Activated CD8-positive, alpha-beta memory T cell treated with anti-CD3 and anti-CD28 coated beads, Interleukin-2, amount 10 ng/mL, durations not matched to agents 7 days and 5 days (primary cell): ENCODE data around the gene STX5. TPM values are rescaled to one million over a fixed set of nuclear protein-coding genes. Genes with fewer than 3 reads are reported as not detected.
"Not testable (repeated sequence)": the region's sequence is repeated elsewhere in the genome, so short reads cannot be mapped to it uniquely, and the experiment has no call there.

ENCODE experiments used
- ATAC-seq: fragments of 150-1000 bp; cut with Tn5 transposase; one replicate; pipeline ENCODE4 v1.10.0; 2021; ENCODE audit warnings: moderate library complexity
- CTCF ChIA-PET: fragments of 350-600 bp; sonication (Branson Sonifier 250); formaldehyde crosslinking; loops from one replicate; lab custom pipeline; 2021; ENCODE audit warnings: antibody characterized with exemption; lab: Charles Lee
- DNase-seq: peaks from one replicate; pipeline ENCODE4 v3.0.0-alpha.2; 2020
- H3K27ac Mint-ChIP-seq: one replicate; pipeline ENCODE4 v1.8.0; 2021; ENCODE audit warnings: mild to moderate bottlenecking, mixed read lengths
- H3K27me3 Mint-ChIP-seq: one replicate; pipeline ENCODE4 v1.8.0; 2021; ENCODE audit warnings: mixed read lengths
- H3K36me3 Mint-ChIP-seq: one replicate; pipeline ENCODE4 v1.8.0; 2021; ENCODE audit warnings: mild to moderate bottlenecking, mixed read lengths
- H3K4me1 Mint-ChIP-seq: one replicate; pipeline ENCODE4 v1.8.0; 2021; ENCODE audit warnings: mixed read lengths
- H3K4me3 Mint-ChIP-seq: one replicate; pipeline ENCODE4 v1.8.0; 2021; ENCODE audit warnings: mild to moderate bottlenecking, moderate library complexity, mixed read lengths
- H3K9me3 Mint-ChIP-seq: one replicate; pipeline ENCODE4 v1.8.0; 2022; ENCODE audit warnings: low read depth, mixed read lengths
- total RNA-seq, 2 experiments: library from RNA; stranded (reverse); gene quantifications; one replicate each; pipeline ENCODE4 v1.2.3, GENCODE V29; 2021

The STX5 gene
- total RNA-seq, 2 experiments from 2014 or later = 30.8 to 38.4 TPM

- Mint-ChIP-seq H3K27ac (peak overlapping the region; percentile 83), H3K36me3 (peaks cover 6% of the 10 kb centered on the region), H3K27me3 (peaks cover under 1% of the 10 kb centered on the region), H3K4me3 (no peak overlapping the region), H3K4me1 (peaks cover 59% of the 10 kb centered on the region), H3K9me3 (no peaks in the 10 kb centered on the region)
- DNase-seq = peak; percentile 51
- CTCF ChIA-PET = interaction anchor here (0.8 to 4.1 kb wide), 19 partner anchors 9 to 436 kb away, joined by 3 to 74 read pairs (median 4); partner anchors contain the start of genes C11orf98, CSKMT, HNRNPUL2 and LBHD1
- peak; percentile 41 for ATAC-seq
Observed at GRCh38 chr11:62860835-62861563, 29.1 kb upstream of the STX5 start.

- H3K27me3 Mint-ChIP-seq = not testable (repeated sequence)
Observed at GRCh38 chr11:62859281-62859703, 27.4 kb upstream of the STX5 start.

GRCh38 chr11:62858201-62858600, 26.4 kb upstream of the STX5 start:
- peaks cover 3% of the 10 kb centered on the region for H3K27me3 Mint-ChIP-seq
- peaks cover 34% of the 10 kb centered on the region for H3K36me3 Mint-ChIP-seq
- CTCF ChIA-PET = interaction anchor here (1.1 to 3.8 kb wide), 6 partner anchors 17 to 316 kb away, joined by 3 to 57 read pairs (median 10); partner anchors contain the start of genes SLC3A2, TMEM179B and WDR74
- H3K4me3 Mint-ChIP-seq = peak overlapping the region; percentile 93
- no peaks in the 10 kb centered on the region for H3K9me3 Mint-ChIP-seq
- no peak for DNase-seq
- peak overlapping the region; percentile 91 for H3K27ac Mint-ChIP-seq
- peaks cover 68% of the 10 kb centered on the region for H3K4me1 Mint-ChIP-seq
- ATAC-seq = no peak

More at GRCh38 chr11:62859281-62859703, 27.4 kb upstream of the STX5 start:
- H3K4me1 Mint-ChIP-seq = peaks cover 64% of the 10 kb centered on the region
- H3K9me3 Mint-ChIP-seq, DNase-seq, ATAC-seq, CTCF ChIA-PET, H3K4me3 Mint-ChIP-seq, H3K27ac Mint-ChIP-seq: not testable (repeated sequence)
- peaks cover 23% of the 10 kb centered on the region for H3K36me3 Mint-ChIP-seq

- ATAC-seq (no peak), DNase-seq (no peak)
- no peaks in the 10 kb centered on the region for H3K9me3 Mint-ChIP-seq
- peaks cover 3% of the 10 kb centered on the region for H3K27me3 Mint-ChIP-seq
- H3K36me3 Mint-ChIP-seq = peaks cover 40% of the 10 kb centered on the region
- CTCF ChIA-PET = interaction anchor here (1.1 to 3.8 kb wide), 6 partner anchors 17 to 315 kb away, joined by 3 to 57 read pairs (median 10); partner anchors contain the start of genes SLC3A2, TMEM179B and WDR74
- H3K4me3 Mint-ChIP-seq = peak overlapping the region; percentile 93
- H3K27ac Mint-ChIP-seq = peak overlapping the region; percentile 91
- H3K4me1 Mint-ChIP-seq = peaks cover 71% of the 10 kb centered on the region
Observed at GRCh38 chr11:62857541-62857982, 25.7 kb upstream of the STX5 start.

- H3K27me3 Mint-ChIP-seq = peaks cover 3% of the 10 kb centered on the region
- CTCF ChIA-PET = interaction anchor here (0.6 to 3.8 kb wide), 15 partner anchors 9 to 311 kb away, joined by 3 to 57 read pairs (median 4); partner anchors contain the start of genes NXF1, SLC3A2, TMEM179B and TUT1
- peaks cover 72% of the 10 kb centered on the region for H3K4me1 Mint-ChIP-seq
- no peak for ATAC-seq
- peak overlapping the region; percentile 91 for H3K27ac Mint-ChIP-seq
- peaks cover 51% of the 10 kb centered on the region for H3K36me3 Mint-ChIP-seq
- no peaks in the 10 kb centered on the region for H3K9me3 Mint-ChIP-seq
- H3K4me3 Mint-ChIP-seq = peak overlapping the region; percentile 93
- DNase-seq = no peak
Observed at GRCh38 chr11:62856333-62856895, 24.6 kb upstream of the STX5 start.

GRCh38 chr11:62855571-62856332, 23.9 kb upstream of the STX5 start:
- peaks cover 68% of the 10 kb centered on the region for H3K4me1 Mint-ChIP-seq

GRCh38 chr11:62854825-62855570, 23.1 kb upstream of the STX5 start:
- H3K27ac Mint-ChIP-seq = peak overlapping the region; percentile 91
- no peaks in the 10 kb centered on the region for H3K9me3 Mint-ChIP-seq
- CTCF ChIA-PET = interaction anchor here (0.8 to 3.8 kb wide), 14 partner anchors 10 to 487 kb away, joined by 3 to 57 read pairs (median 6); partner anchors contain the start of genes SLC3A2, TMEM179B and TUT1
- DNase-seq (no peak), ATAC-seq (no peak)
- peak overlapping the region; percentile 93 for H3K4me3 Mint-ChIP-seq
- peaks cover 63% of the 10 kb centered on the region for H3K4me1 Mint-ChIP-seq
- H3K36me3 Mint-ChIP-seq = peaks cover 51% of the 10 kb centered on the region
- H3K27me3 Mint-ChIP-seq = peaks cover 3% of the 10 kb centered on the region

More at GRCh38 chr11:62855571-62856332, 23.9 kb upstream of the STX5 start:
- ATAC-seq (peak; percentile 86), DNase-seq (peak; percentile 99)
- Mint-ChIP-seq H3K9me3 (no peaks in the 10 kb centered on the region), H3K4me3 (peak overlapping the region; percentile 93), H3K27me3 (peaks cover 3% of the 10 kb centered on the region), H3K36me3 (peaks cover 51% of the 10 kb centered on the region), H3K27ac (peak overlapping the region; percentile 91)
- CTCF ChIA-PET = interaction anchor here (0.8 to 3.8 kb wide), 15 partner anchors 9 to 310 kb away, joined by 3 to 57 read pairs (median 4); partner anchors contain the start of genes NXF1, SLC3A2, TMEM179B and TUT1

GRCh38 chr11:62854013-62854824, 22.4 kb upstream of the STX5 start:
- CTCF ChIA-PET = interaction anchor here (0.6 to 3.8 kb wide), 11 partner anchors 11 to 486 kb away, joined by 3 to 28 read pairs (median 6); partner anchors contain the start of genes SLC3A2, TMEM179B and WDR74
- Mint-ChIP-seq H3K27ac (peak overlapping the region; percentile 91), H3K36me3 (peaks cover 49% of the 10 kb centered on the region), H3K27me3 (peaks cover 3% of the 10 kb centered on the region), H3K4me3 (peak overlapping the region; percentile 93), H3K4me1 (peaks cover 57% of the 10 kb centered on the region), H3K9me3 (no peaks in the 10 kb centered on the region)
- DNase-seq = no peak
- no peak for ATAC-seq

GRCh38 chr11:62853279-62853965, 21.6 kb upstream of the STX5 start:
- ATAC-seq (no peak), DNase-seq (no peak)
- Mint-ChIP-seq H3K9me3 (no peaks in the 10 kb centered on the region), H3K36me3 (peaks cover 52% of the 10 kb centered on the region), H3K27ac (peak overlapping the region; percentile 91), H3K4me1 (peaks cover 52% of the 10 kb centered on the region), H3K4me3 (peak overlapping the region; percentile 93), H3K27me3 (peaks cover 3% of the 10 kb centered on the region)
- CTCF ChIA-PET = interaction anchor here (0.6 to 2.8 kb wide), 8 partner anchors 12 to 67 kb away, joined by 3 to 12 read pairs (median 4); partner anchors contain the start of genes TMEM179B and WDR74

GRCh38 chr11:62852523-62853188, 20.8 kb upstream of the STX5 start:
- peaks cover 50% of the 10 kb centered on the region for H3K36me3 Mint-ChIP-seq
- H3K9me3 Mint-ChIP-seq = no peaks in the 10 kb centered on the region

More at GRCh38 chr11:62852523-62853188, 20.8 kb upstream of the STX5 start:
- H3K27me3 Mint-ChIP-seq = peaks cover 3% of the 10 kb centered on the region
- no peak for ATAC-seq
- DNase-seq = no peak
- CTCF ChIA-PET = interaction anchor here (1.0 to 2.1 kb wide), 8 partner anchors 9 to 158 kb away, joined by 3 to 12 read pairs (median 3); partner anchors contain the start of genes TMEM179B and ZBTB3
- H3K27ac Mint-ChIP-seq = peak overlapping the region; percentile 91
- peaks cover 45% of the 10 kb centered on the region for H3K4me1 Mint-ChIP-seq
- peak overlapping the region; percentile 93 for H3K4me3 Mint-ChIP-seq
